ENCODE measurements around the gene DAW1.
"Not testable (repeated sequence)": the region's sequence is repeated elsewhere in the genome, so short reads cannot be mapped to it uniquely, and the experiment has no call there.

The DAW1 gene

GRCh38 chr2:227921648-227922047, 50.2 kb downstream of the DAW1 start:
- DNase-seq: no peak

DNA sequence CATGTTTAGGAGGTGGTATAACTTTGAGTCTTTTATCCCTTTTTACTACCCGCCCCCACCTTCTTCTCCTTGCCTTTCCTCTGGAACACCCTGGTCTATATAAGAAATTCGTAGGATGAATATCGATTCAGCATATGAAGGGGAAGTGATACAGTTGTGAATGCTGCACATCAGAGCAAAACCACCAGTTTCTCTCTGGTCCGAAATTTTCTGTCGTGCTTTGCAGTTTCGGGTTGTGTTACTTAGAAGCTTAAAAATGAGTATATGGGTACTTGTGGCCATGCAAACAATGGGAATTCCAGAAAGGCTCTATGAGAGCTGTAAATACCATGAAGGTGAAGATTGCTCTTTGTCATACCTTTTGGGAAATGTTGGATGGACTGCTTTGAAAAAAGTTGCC, 60.6 kb downstream of the DAW1 start:
- DNase-seq: no peak

- DNase-seq: no peak
Measured at GRCh38 chr2:227932403-227932802, 61.0 kb downstream of the DAW1 start.

DNA sequence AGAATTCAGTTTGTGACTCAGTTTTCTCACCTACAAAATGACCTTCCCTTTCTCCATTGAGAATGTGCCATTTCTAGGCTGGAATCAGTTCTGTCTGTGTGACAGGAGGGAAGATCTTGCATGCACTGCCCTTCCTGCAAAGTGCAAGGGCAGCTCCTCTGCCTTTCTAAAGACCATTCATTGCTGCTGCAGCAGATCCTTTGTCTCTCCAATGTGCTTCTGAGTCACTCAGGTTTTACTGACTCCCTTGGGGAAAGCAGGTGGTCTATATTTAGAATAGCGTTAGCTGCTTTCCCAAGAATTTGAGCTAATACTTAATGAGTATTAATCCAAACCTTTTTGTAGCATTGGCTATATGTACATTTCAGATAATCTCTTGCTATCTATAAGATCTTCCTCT, 62.5 kb downstream of the DAW1 start:
- no peak for DNase-seq

DNA sequence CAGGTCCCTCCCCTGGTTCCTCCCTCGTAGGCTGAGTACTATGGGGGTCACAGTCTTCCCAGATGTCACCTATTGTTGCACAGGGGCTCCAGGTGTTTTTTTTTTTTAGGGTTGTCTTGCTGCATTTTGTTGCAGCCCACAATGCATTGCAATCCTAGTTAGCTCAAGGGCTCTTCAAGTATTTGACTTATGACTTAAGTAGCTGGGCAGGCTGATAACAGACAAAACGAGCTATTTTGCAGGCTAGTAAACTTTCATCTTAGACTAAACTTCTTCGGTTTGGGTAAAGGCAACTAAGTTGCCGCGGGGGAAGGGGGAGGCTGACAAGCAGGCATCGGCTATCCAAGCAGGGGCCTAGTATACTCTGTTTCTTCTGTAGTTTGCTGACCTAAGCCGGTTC, 64.8 kb downstream of the DAW1 start:
- DNase-seq: not testable (repeated sequence)

DNA sequence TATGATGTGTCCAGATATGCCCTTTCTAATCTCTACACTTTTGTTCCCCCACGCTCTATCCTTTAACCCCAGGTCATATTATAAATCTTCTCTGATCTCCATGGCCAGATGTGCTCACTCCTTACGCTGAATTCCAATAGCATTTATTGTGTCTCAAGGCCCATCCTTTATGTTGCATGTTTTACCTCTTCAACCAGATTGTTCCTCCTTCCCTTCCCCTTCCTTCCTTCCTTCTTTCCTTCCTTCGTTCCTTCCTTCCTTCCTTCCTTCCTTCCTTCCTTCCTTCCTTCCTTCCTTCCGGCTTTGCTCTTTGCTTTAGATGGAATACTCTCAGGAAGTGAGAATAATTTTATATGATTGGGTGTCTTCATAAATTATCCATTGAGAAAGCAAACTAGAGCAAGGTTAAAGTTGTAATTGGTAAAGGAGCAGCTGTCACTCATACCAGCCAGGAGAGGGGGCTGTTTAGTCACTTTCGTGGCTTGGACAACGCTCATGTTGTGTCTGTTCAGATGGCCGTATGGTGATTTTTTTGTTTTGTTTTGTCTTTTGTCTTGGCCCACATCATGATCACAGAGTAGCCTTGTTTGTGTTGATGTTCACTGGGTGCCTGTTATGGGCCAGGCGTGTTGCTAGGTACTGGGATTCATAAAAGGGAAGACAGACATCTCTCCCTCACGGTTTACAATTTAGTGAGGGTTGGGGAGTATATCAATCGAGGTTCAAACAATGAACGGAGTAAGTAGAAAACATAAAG, 68.0 kb downstream of the DAW1 start:
- DNase-seq: no peak

DNA sequence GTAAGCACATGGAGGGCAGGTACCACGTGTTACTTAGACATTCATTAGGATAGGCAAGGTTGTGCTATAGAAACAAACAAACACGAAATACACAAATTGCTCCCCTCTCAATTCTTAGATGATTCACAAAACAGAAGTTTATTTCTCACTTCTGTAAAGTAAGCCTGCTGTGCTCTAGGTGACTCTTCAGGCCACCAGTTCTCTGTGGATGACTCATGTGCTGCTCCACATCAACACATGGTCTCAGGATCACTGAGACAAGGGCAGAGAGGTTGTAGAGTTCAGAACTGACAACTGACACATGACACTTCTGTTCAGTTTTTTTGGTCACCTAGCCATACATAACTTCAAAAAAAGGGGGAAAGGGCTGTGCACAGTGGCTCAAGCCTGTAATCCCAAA, 70.6 kb downstream of the DAW1 start:
- DNase-seq: no peak

GRCh38 chr2:227942965-227943364, 71.5 kb downstream of the DAW1 start:
- DNase-seq: no peak

DNA sequence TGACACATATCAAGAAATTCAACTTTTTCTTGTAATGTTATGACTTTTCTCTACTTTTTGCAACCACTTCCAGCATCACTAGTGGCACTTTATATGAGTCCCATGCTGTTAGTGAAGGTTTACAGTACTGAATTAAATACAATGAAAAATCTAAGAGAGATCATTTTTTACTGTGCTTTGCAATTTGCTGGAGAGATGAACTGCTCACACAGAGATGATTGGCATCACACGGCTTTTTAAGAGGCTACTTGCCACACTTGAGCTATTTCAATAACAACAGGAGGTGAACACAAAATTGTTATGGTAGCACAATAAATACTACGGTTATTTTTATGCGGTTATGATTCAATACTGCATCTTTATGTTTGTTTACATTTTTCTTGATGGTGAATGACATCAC, 88.9 kb downstream of the DAW1 start:
- no peak for DNase-seq

GRCh38 chr2:227971619-227972230, 100.3 kb downstream of the DAW1 start:
- DNase-seq: no peak

GRCh38 chr2:227973241-227973640, 101.8 kb downstream of the DAW1 start:
- no peak for DNase-seq

Data from activated naive CD4-positive, alpha-beta T cell treated with anti-CD3 and anti-CD28 coated beads, Interleukin-2, amount 50 U/mL, for 16 hours (primary cell).